PFSK-1 (cell line): Measurements from ENCODE around the gene MAGEB2. TPM values are rescaled to one million over a fixed set of nuclear protein-coding genes. Genes with fewer than 3 reads are reported as not detected.

Experiments used
- FOXP2 ChIP-seq: optimal IDR thresholded peaks from 2 replicates; pipeline ENCODE3; 2011; ENCODE audit warnings: borderline replicate concordance, control low read depth, inconsistent platforms; ENCODE audit not compliant: insufficient read depth; ENCODE audit errors: extremely low read length, extremely low read depth
- POLR2AphosphoS5 ChIP-seq: IDR thresholded peaks from 2 replicates; pipeline ENCODE4 v1.6.1; 2012; ENCODE audit warnings: low read depth, mild to moderate bottlenecking, control low read depth, low read length, moderate library complexity
- SIN3A ChIP-seq: IDR thresholded peaks from 2 replicates; pipeline ENCODE4 v1.6.1; 2012; ENCODE audit warnings: mild to moderate bottlenecking, low read length, moderate library complexity, borderline replicate concordance; ENCODE audit not compliant: insufficient read depth
- TAF1 ChIP-seq: IDR thresholded peaks from 2 replicates; pipeline ENCODE4 v1.6.1; 2012; ENCODE audit warnings: low read length, control low read depth, borderline replicate concordance; ENCODE audit not compliant: insufficient read depth
- polyA plus RNA-seq: library from polyadenylated mRNA; unstranded; fragments of >200 nt; gene quantifications from one replicate; pipeline ENCODE4 v1.2.1, GENCODE V29; 2012; ENCODE audit warnings: low read depth, missing spikeins; ENCODE audit not compliant: insufficient read length
- TF ChIP-seq, protein P1 (sequence below), 2 experiments: IDR thresholded peaks; 2 replicates each; pipeline versions ENCODE4 v1.6.1 to v1.8.0; 2011 to 2012; ENCODE audit warnings: low read depth in 2 of 2, low read length in 2 of 2, control low read depth in 1 of 2, inconsistent platforms in 1 of 2, mild to moderate bottlenecking in 1 of 2, moderate library complexity in 1 of 2; ENCODE audit not compliant: insufficient read depth in 1 of 2

Gene MAGEB2, protein sequence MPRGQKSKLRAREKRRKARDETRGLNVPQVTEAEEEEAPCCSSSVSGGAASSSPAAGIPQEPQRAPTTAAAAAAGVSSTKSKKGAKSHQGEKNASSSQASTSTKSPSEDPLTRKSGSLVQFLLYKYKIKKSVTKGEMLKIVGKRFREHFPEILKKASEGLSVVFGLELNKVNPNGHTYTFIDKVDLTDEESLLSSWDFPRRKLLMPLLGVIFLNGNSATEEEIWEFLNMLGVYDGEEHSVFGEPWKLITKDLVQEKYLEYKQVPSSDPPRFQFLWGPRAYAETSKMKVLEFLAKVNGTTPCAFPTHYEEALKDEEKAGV
- polyA plus RNA-seq: not detected

DNA sequence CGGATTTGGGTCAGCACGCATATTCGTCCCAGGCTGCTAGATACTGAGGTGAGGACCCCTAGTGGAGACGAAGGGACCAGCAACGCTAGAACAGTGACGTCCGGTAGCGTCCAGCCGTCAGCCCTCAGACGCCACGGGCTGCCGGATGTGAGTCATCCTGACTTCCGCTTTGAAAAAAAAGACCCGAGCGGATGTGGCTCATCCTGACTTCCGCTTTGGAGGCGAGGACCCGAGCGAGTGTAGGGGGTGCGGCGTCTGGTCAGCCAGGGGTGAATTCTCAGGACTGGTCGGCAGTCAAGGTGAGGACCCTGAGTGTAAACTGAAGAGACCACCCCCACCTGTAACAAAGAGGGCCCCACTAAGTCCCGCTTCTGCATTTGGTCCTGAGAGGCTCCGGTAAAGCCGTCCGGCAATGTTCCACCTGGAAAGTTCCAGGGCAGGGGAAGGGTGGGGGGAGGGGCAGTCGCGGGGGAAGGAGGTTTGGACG is at the start of gene MAGEB2:
MAGEB2 (plus strand) TSS at position 207 of the 487 bp plus-strand sequence. CDS start 3,018 bp downstream, outside the sequence.
- TF ChIP-seq, protein P1, sequence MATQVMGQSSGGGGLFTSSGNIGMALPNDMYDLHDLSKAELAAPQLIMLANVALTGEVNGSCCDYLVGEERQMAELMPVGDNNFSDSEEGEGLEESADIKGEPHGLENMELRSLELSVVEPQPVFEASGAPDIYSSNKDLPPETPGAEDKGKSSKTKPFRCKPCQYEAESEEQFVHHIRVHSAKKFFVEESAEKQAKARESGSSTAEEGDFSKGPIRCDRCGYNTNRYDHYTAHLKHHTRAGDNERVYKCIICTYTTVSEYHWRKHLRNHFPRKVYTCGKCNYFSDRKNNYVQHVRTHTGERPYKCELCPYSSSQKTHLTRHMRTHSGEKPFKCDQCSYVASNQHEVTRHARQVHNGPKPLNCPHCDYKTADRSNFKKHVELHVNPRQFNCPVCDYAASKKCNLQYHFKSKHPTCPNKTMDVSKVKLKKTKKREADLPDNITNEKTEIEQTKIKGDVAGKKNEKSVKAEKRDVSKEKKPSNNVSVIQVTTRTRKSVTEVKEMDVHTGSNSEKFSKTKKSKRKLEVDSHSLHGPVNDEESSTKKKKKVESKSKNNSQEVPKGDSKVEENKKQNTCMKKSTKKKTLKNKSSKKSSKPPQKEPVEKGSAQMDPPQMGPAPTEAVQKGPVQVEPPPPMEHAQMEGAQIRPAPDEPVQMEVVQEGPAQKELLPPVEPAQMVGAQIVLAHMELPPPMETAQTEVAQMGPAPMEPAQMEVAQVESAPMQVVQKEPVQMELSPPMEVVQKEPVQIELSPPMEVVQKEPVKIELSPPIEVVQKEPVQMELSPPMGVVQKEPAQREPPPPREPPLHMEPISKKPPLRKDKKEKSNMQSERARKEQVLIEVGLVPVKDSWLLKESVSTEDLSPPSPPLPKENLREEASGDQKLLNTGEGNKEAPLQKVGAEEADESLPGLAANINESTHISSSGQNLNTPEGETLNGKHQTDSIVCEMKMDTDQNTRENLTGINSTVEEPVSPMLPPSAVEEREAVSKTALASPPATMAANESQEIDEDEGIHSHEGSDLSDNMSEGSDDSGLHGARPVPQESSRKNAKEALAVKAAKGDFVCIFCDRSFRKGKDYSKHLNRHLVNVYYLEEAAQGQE (IDR thresholded peaks at IDR 0.05; ENCODE audit: insufficient read depth in 1 of 2, low read depth in 2 of 2, low read length in 2 of 2): no peak
- no peak for TF ChIP-seq POLR2AphosphoS5
- TF ChIP-seq FOXP2: no peak
- TF ChIP-seq SIN3A: no peak
- TF ChIP-seq TAF1: no peak

DNA sequence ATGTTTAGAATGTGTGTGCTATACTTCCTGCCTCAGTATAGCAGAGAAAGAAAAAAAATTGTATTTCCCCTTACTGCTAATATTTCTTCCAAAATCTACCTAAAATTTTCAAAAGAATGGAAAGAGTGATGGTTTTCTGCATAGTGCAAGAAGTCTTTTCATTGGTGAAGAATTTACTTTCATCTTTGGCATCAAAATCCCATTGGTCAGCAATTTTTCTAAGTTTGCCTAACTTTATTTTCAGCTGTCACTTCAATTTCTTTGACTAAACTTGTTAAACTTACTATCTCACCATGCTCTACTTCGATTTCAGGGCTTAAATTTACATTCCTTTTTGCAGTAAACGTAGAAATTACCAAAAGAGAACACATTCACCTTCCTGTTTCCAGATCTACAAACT is 44.5 kb upstream of the MAGEB2 start:
- TF ChIP-seq POLR2AphosphoS5 (no peak), TAF1 (no peak), SIN3A (no peak), FOXP2 (no peak)
- TF ChIP-seq, protein P1 (IDR thresholded peaks at IDR 0.05; ENCODE audit: insufficient read depth in 1 of 2, low read depth in 2 of 2, low read length in 2 of 2): no peak

DNA sequence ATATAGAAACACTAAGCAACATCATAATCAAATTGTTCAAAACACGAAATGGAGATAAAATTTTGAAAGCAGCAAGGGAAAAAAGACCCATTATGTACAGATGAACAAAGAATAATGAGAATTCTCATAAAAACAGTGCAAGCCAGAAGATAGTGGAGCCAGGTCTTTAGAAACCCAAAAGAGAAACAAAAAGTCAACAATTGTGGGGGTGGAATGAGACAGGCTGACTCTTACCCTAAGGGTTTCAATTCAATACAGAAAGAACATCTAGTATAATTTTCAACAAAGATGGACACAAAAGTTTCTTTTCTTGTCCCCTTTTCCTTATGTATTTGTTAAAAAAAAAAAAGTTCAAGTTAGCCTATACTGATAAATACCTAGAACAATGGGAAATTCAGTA is 34.0 kb upstream of the MAGEB2 start:
- no peak for TF ChIP-seq TAF1
- TF ChIP-seq FOXP2: no peak

DNA sequence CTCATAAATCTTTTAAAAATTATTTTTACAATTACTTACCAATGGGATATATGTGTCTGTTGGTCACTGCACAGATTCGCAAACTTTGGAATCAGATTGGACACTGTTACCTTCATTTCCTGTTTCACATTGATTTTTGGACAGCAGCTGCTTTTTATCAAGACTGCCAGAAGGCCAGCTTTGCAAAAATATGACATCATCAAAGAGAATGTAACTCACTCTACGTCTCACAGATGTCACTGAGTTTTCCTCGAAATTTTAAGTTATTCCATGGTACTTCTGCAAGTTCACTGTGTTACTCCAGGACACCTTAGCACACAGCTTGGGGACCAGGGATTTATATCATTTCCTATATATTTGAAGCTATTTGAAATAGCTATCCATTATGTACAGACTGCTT is 31.8 kb upstream of the MAGEB2 start:
- no peak for TF ChIP-seq SIN3A
- no peak for TF ChIP-seq TAF1

DNA sequence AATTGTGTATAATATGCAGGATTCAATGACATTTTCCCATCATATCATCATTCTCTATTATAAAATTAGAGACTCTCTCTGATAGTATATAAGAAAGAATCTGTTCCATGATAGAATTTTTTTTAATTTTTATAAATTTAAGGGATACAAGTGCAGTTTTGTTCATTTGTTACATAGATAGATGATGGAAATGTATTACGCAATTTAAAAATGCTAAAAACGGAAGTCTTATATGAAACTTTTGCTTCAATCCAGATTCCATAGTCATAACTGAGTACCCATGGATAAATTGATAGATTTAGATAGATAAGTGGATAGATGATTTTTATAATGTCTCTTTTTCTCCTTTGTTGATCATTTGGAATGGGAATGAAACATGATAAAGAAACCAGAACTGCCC is 24.9 kb upstream of the MAGEB2 start:
- TF ChIP-seq TAF1: no peak
- TF ChIP-seq POLR2AphosphoS5: no peak
- no peak for TF ChIP-seq SIN3A
- TF ChIP-seq, protein P1 (IDR thresholded peaks at IDR 0.05; ENCODE audit: insufficient read depth in 1 of 2, low read depth in 2 of 2, low read length in 2 of 2): no peak

DNA sequence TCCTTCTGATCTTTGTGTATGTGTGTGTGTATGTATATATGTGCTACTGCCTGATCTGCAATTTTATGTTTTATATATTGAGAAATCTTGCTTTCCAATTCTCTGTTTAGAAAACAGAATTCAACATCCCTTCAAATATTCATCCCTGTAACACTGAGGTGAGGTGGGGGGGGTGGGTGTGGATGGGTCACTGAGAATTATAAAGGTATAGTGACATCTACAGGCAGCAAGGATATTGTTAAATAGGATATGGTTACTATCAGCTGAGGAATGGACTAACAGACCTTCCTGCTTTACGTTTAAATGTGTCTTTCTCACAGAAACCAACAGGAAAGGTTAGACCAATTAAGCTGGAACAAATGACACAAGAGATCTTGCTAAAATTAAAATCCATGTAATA is 19.0 kb upstream of the MAGEB2 start:
- TF ChIP-seq POLR2AphosphoS5: no peak
- TF ChIP-seq TAF1: no peak
- no peak for TF ChIP-seq FOXP2

DNA sequence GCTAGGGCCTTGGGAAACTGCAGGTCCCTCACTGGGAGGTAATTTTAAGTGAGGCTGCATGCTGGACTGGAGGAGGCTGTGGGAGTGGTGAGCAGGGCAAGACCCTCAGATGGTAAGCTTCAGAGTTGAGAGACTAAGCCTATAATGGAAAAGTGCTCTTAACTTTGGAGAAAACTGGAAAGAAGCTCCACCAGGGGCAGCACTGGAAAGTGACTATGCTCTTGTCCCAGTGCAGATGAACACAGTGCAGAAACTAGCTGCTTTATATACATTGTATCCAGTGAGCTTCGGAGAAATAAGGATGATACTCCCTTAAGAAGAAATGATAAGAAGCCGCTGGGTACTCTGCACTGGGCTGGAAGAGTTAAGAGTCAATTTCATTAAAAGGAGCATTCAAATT is 3.2 kb upstream of the MAGEB2 start:
- TF ChIP-seq SIN3A: no peak
- TF ChIP-seq, protein P1 (IDR thresholded peaks at IDR 0.05; ENCODE audit: insufficient read depth in 1 of 2, low read depth in 2 of 2, low read length in 2 of 2): no peak
- no peak for TF ChIP-seq TAF1
- TF ChIP-seq FOXP2: no peak
- TF ChIP-seq POLR2AphosphoS5: no peak
